ENCODE measurements around the gene EML4. TPM values are rescaled to one million over a fixed set of nuclear protein-coding genes. Genes with fewer than 3 reads are reported as not detected.

The EML4 gene
- total RNA-seq, 4 donors from 2014 or later, result 3.0 to 5.0 (median 4.6) TPM

DNA sequence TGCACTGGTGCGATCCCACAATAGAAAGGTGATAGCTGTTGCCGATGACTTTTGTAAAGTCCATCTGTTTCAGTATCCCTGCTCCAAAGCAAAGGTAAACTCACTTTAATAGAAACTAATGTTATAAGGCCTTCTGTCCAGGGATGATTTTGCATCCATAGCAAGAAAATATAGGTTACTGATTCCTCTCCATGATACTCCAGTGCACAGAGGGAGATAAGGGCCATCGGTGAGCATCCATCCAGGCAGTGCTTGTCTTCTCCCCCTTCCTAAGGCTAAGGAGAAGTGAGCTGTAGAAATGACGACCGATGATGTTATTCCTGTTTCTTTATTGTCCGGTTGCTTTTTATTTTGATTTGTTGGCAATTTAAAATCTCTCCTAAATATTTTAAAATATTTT is 159.8 kb downstream of the EML4 start:
- Histone ChIP-seq H3K9me3 (no peaks in the 10 kb centered on the region), H3K27ac (no peak overlapping the region), H3K4me1 (no peaks in the 10 kb centered on the region), H3K27me3 (no peaks in the 10 kb centered on the region), H3K36me3 (peaks cover 0 to 10% of the 10 kb centered on the region in 2 donors), H3K4me3 (no peak overlapping the region)
- in situ Hi-C loops (cut with MboI; ENCODE audit: low sequenced_read_pairs in 4 of 4), result no loop called here
- intact Hi-C loops (cut with DNase I; ENCODE audit: low total_unique reads), result loop anchor here (5.0 kb wide), 1 partner anchor 232 kb away; no protein-coding TSS in a partner anchor
- no peak for DNase-seq
- no peak for ATAC-seq
- TF ChIP-seq, protein P1, sequence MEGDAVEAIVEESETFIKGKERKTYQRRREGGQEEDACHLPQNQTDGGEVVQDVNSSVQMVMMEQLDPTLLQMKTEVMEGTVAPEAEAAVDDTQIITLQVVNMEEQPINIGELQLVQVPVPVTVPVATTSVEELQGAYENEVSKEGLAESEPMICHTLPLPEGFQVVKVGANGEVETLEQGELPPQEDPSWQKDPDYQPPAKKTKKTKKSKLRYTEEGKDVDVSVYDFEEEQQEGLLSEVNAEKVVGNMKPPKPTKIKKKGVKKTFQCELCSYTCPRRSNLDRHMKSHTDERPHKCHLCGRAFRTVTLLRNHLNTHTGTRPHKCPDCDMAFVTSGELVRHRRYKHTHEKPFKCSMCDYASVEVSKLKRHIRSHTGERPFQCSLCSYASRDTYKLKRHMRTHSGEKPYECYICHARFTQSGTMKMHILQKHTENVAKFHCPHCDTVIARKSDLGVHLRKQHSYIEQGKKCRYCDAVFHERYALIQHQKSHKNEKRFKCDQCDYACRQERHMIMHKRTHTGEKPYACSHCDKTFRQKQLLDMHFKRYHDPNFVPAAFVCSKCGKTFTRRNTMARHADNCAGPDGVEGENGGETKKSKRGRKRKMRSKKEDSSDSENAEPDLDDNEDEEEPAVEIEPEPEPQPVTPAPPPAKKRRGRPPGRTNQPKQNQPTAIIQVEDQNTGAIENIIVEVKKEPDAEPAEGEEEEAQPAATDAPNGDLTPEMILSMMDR (IDR thresholded peaks at IDR 0.05 in 4 of 5, conservative IDR thresholded peaks at IDR 0.05 in 1 of 5), result no peak
- TF ChIP-seq POLR2A (IDR thresholded peaks at IDR 0.05), result no peak

- in situ Hi-C loops (cut with MboI; ENCODE audit: low sequenced_read_pairs in 4 of 4) (no loop called here), intact Hi-C loops (cut with DNase I; ENCODE audit: low total_unique reads) (loop anchor here (5.0 kb wide), 1 partner anchor 232 kb away; no protein-coding TSS in a partner anchor)
- ATAC-seq (no peak), DNase-seq (no peak)
- Histone ChIP-seq H3K27ac (no peak overlapping the region), H3K27me3 (no peaks in the 10 kb centered on the region), H3K36me3 (peaks cover 0 to 14% of the 10 kb centered on the region in 2 donors), H3K4me3 (no peak overlapping the region), H3K9me3 (no peaks in the 10 kb centered on the region), H3K4me1 (no peaks in the 10 kb centered on the region)
- no peak for TF ChIP-seq POLR2A (IDR thresholded peaks at IDR 0.05)
- TF ChIP-seq, protein P1 (IDR thresholded peaks at IDR 0.05 in 4 of 5, conservative IDR thresholded peaks at IDR 0.05 in 1 of 5), result no peak
Observed at GRCh38 chr2:42329736-42330135, 160.6 kb downstream of the EML4 start.

GRCh38 chr2:42331569-42332284 is 162.6 kb downstream of the EML4 start:
- no peaks in the 10 kb centered on the region for H3K4me1 ChIP-seq
- peaks cover 0 to 20% of the 10 kb centered on the region in 2 donors for H3K36me3 ChIP-seq
- no peaks in the 10 kb centered on the region for H3K9me3 ChIP-seq
- ATAC-seq, result no peak
- in situ Hi-C loops (cut with MboI; ENCODE audit: low sequenced_read_pairs in 4 of 4) (no loop called here), intact Hi-C loops (cut with DNase I; ENCODE audit: low total_unique reads) (no loop called here)
- no peaks in the 10 kb centered on the region for H3K27me3 ChIP-seq
- H3K4me3 ChIP-seq, result no peak overlapping the region
- no peak for TF ChIP-seq POLR2A (IDR thresholded peaks at IDR 0.05)
- TF ChIP-seq, protein P1 (IDR thresholded peaks at IDR 0.05 in 4 of 5, conservative IDR thresholded peaks at IDR 0.05 in 1 of 5), result no peak
- no peak for DNase-seq
- H3K27ac ChIP-seq, result no peak overlapping the region

GRCh38 chr2:42332575-42332974 is 163.4 kb downstream of the EML4 start:
- ATAC-seq, result no peak
- Histone ChIP-seq H3K4me3 (no peak overlapping the region), H3K27me3 (no peaks in the 10 kb centered on the region), H3K27ac (no peak overlapping the region), H3K9me3 (no peaks in the 10 kb centered on the region), H3K36me3 (peaks cover 0 to 20% of the 10 kb centered on the region in 2 donors), H3K4me1 (no peaks in the 10 kb centered on the region)
- TF ChIP-seq, protein P1 (IDR thresholded peaks at IDR 0.05 in 4 of 5, conservative IDR thresholded peaks at IDR 0.05 in 1 of 5), result no peak
- no peak for TF ChIP-seq POLR2A (IDR thresholded peaks at IDR 0.05)
- intact Hi-C loops (cut with DNase I; ENCODE audit: low total_unique reads), result no loop called here
- DNase-seq, result no peak
- in situ Hi-C loops (cut with MboI; ENCODE audit: low sequenced_read_pairs in 4 of 4), result no loop called here

All from gastrocnemius medialis (tissue), 4 donors.